ENCODE data around the gene WDR5. TPM values are rescaled to one million over a fixed set of nuclear protein-coding genes. Genes with fewer than 3 reads are reported as not detected.

The WDR5 gene
- total and polyA plus RNA-seq, 10 of the 15 experiments (the other 5 are each of a cell fraction or from before 2014, with no cell fraction given), result 1.4 to 43.7 (median 33.2) TPM

DNA sequence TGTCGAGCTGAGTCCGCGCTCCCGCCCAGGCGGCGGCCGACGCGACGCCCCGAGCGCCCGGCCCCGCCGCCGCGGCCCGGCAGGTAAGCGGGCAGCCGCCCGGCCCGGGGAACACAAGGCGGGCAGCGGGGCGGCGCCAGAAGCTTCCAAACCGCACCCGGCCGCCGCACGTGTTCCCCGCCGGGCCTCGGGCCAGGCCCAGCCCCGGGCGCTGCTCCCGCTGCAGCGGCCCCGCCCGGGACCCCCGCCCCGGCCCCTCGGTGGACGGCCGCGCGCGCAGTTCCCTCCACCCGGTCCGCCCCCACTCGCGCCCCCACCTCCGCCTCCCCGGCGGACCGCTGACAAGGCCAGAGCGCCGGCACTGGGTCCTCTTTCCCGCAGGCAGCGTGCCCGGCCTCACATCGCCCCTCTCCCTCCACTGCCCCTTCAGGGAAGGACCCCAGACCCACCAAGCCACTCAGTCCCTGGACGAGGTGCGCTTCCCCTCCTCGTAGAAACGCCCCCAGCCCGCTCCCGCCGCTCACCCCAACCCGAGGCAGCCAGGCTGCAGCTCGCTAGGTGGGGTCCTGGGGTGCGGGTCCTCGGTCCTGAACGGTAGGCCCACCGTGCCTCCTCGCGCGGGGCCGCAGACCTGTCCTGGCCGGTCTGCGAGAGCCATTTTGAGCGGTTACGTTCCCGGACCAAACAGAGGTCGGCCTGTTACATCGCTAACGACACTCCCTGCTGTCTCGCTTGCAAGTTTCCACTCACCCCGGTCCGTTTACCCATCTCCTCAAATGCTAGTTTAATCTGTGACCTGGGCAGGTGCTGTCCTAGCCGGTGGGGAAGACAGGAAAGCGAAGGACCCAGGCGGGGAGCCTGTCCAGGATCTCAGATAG, 475 bp downstream of the WDR5 start (continued):
- 0 out of 2 replicates have a peak, but pooled peaks have one; percentile 22 for TF ChIP-seq POLR2A (IDR thresholded peaks at IDR 0.05; ENCODE audit: low read depth, low read length)
- TF ChIP-seq CHD4 (IDR thresholded peaks at IDR 0.05), result no peak
- TF ChIP-seq PAX8 (IDR thresholded peaks at IDR 0.05), result no peak
- TF ChIP-seq ZNF622 (IDR thresholded peaks at IDR 0.05), result no peak
- TF ChIP-seq BHLHE40 (IDR thresholded peaks at IDR 0.05; ENCODE audit: borderline replicate concordance in 1 of 2, low read depth in 2 of 2, low read length in 1 of 2), result peak in 1 of 2 experiments; percentile 93; a peak in 3 of 4 replicates
- no peak for TF ChIP-seq ZNF274 (IDR thresholded peaks at IDR 0.05; ENCODE audit: insufficient read depth, insufficient read length)
- TF ChIP-seq EGR1 (IDR thresholded peaks at IDR 0.05; ENCODE audit: borderline replicate concordance in 1 of 2, low read depth in 2 of 2, low read length in 2 of 2), result peak in 1 of 2 experiments; percentile 16; a peak in 1 of 3 replicates
- TF ChIP-seq LARP7 (IDR thresholded peaks at IDR 0.05), result 0 out of 2 replicates have a peak, but pooled peaks have one; percentile 19
- TF ChIP-seq CEBPZ (IDR thresholded peaks at IDR 0.05; ENCODE audit: low read depth, low read length), result no peak
- TF ChIP-seq MTA3 (IDR thresholded peaks at IDR 0.05; ENCODE audit: borderline replicate concordance, low read length), result no peak
- TF ChIP-seq CBX5 (IDR thresholded peaks at IDR 0.05; ENCODE audit: low read depth), result no peak
- TF ChIP-seq NFYA (IDR thresholded peaks at IDR 0.05; ENCODE audit: borderline replicate concordance, low read depth, low read length), result no peak
- TF ChIP-seq TAF1 (IDR thresholded peaks at IDR 0.05; ENCODE audit: borderline replicate concordance, low read depth, low read length), result peak; percentile 20; the same call in 1 of the 2 replicates
- no peak for TF ChIP-seq RBBP5 (conservative IDR thresholded peaks at IDR 0.05)
- TF ChIP-seq ZZZ3 (IDR thresholded peaks at IDR 0.05; ENCODE audit: control insufficient read depth, insufficient read length, low read depth), result no peak
- TF ChIP-seq KAT2A (conservative IDR thresholded peaks at IDR 0.05; ENCODE audit: control insufficient read depth, low read depth, low read length), result no peak

Data from GM12878 (cell line).